ENCODE data around the gene TSPAN2. TPM values are rescaled to one million over a fixed set of nuclear protein-coding genes. Genes with fewer than 3 reads are reported as not detected.

Gene TSPAN2
- total RNA-seq, 1 donor from 2014 or later: 7.8 TPM

- no peaks in the 10 kb centered on the region for H3K27me3 ChIP-seq (ENCODE audit: control insufficient read depth, insufficient read depth, low read length)
- H3K4me3 ChIP-seq (ENCODE audit: low read depth, low read length): no peak overlapping the region
- peak; percentile 89 for TF ChIP-seq CTCF (IDR thresholded peaks at IDR 0.05; ENCODE audit: insufficient read depth, low read length, poor library complexity, severe bottlenecking)
- H3K36me3 ChIP-seq (ENCODE audit: control insufficient read depth, insufficient read depth, low read length): no peaks in the 10 kb centered on the region
- DNase-seq (ENCODE audit: low read depth): no peak
Measured at GRCh38 chr1:115112496-115113375, 23.4 kb upstream of the TSPAN2 start.

GRCh38 chr1:115107516-115108260 lies 18.4 kb upstream of the TSPAN2 start:
- H3K27me3 ChIP-seq (ENCODE audit: control insufficient read depth, insufficient read depth, low read length): no peaks in the 10 kb centered on the region
- TF ChIP-seq CTCF (IDR thresholded peaks at IDR 0.05; ENCODE audit: insufficient read depth, low read length, poor library complexity, severe bottlenecking): no peak

GRCh38 chr1:115105831-115106230 lies 16.5 kb upstream of the TSPAN2 start:
- Histone ChIP-seq H3K4me3 (ENCODE audit: low read depth, low read length) (no peak overlapping the region), H3K36me3 (ENCODE audit: control insufficient read depth, insufficient read depth, low read length) (no peaks in the 10 kb centered on the region), H3K27me3 (ENCODE audit: control insufficient read depth, insufficient read depth, low read length) (no peaks in the 10 kb centered on the region)
- DNase-seq (ENCODE audit: low read depth): no peak
- no peak for TF ChIP-seq CTCF (IDR thresholded peaks at IDR 0.05; ENCODE audit: insufficient read depth, low read length, poor library complexity, severe bottlenecking)

More at GRCh38 chr1:115107516-115108260, 18.4 kb upstream of the TSPAN2 start:
- no peaks in the 10 kb centered on the region for H3K36me3 ChIP-seq (ENCODE audit: control insufficient read depth, insufficient read depth, low read length)
- no peak for DNase-seq (ENCODE audit: low read depth)
- H3K4me3 ChIP-seq (ENCODE audit: low read depth, low read length): no peak overlapping the region

GRCh38 chr1:115099693-115100050 lies 10.4 kb upstream of the TSPAN2 start:
- Histone ChIP-seq H3K4me3 (ENCODE audit: low read depth, low read length) (no peak overlapping the region), H3K27me3 (ENCODE audit: control insufficient read depth, insufficient read depth, low read length) (no peaks in the 10 kb centered on the region)
- DNase-seq (ENCODE audit: low read depth): no peak

GRCh38 chr1:115098979-115099692 lies 9.8 kb upstream of the TSPAN2 start:
- Histone ChIP-seq H3K4me3 (ENCODE audit: low read depth, low read length) (peak overlapping the region; percentile 26), H3K36me3 (ENCODE audit: control insufficient read depth, insufficient read depth, low read length) (no peaks in the 10 kb centered on the region), H3K27me3 (ENCODE audit: control insufficient read depth, insufficient read depth, low read length) (no peaks in the 10 kb centered on the region)
- DNase-seq (ENCODE audit: low read depth): peak; percentile 49
- no peak for TF ChIP-seq CTCF (IDR thresholded peaks at IDR 0.05; ENCODE audit: insufficient read depth, low read length, poor library complexity, severe bottlenecking)

More at GRCh38 chr1:115099693-115100050, 10.4 kb upstream of the TSPAN2 start:
- no peaks in the 10 kb centered on the region for H3K36me3 ChIP-seq (ENCODE audit: control insufficient read depth, insufficient read depth, low read length)
- no peak for TF ChIP-seq CTCF (IDR thresholded peaks at IDR 0.05; ENCODE audit: insufficient read depth, low read length, poor library complexity, severe bottlenecking)

Measured in kidney epithelial cell (primary cell).